Neural progenitor cell (in vitro differentiated cells): Measurements from ENCODE around the gene HIGD1C.

Experiments
- EZH2phosphoT487 ChIP-seq: fragments of 200-600 bp; sonication (generic); IDR thresholded peaks from 2 replicates; pipeline ENCODE4 v1.6.1; 2017; ENCODE audit warnings: antibody characterized with exemption
- TF ChIP-seq, protein P1 (sequence below): fragments of 200-600 bp; sonication (generic); IDR thresholded peaks from 2 replicates; pipeline ENCODE4 v1.5.1; 2017; ENCODE audit warnings: antibody characterized with exemption, mild to moderate bottlenecking

DNA sequence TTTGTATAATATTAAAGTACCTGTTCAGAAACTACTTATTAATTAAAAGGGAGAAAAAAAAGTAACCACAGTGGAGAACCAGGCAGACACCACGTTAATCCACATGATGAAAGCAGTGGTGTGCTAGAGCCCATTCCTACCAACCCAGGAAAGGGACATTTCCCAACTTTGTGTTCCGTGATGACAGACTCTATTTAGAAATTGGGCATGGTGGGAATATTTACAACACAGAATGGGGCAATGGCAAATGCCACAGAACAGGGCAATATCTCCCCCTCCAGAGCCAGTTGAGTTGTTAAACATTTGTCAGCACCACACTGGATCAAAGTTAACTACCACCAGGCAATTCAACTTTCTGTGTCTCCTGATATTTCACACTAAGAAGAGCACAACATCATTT, 1.2 kb upstream of the HIGD1C start:
- TF ChIP-seq, protein P1, sequence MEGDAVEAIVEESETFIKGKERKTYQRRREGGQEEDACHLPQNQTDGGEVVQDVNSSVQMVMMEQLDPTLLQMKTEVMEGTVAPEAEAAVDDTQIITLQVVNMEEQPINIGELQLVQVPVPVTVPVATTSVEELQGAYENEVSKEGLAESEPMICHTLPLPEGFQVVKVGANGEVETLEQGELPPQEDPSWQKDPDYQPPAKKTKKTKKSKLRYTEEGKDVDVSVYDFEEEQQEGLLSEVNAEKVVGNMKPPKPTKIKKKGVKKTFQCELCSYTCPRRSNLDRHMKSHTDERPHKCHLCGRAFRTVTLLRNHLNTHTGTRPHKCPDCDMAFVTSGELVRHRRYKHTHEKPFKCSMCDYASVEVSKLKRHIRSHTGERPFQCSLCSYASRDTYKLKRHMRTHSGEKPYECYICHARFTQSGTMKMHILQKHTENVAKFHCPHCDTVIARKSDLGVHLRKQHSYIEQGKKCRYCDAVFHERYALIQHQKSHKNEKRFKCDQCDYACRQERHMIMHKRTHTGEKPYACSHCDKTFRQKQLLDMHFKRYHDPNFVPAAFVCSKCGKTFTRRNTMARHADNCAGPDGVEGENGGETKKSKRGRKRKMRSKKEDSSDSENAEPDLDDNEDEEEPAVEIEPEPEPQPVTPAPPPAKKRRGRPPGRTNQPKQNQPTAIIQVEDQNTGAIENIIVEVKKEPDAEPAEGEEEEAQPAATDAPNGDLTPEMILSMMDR = no peak
- TF ChIP-seq EZH2phosphoT487 = no peak
